Testis (tissue), 3 donors: ENCODE data around the gene RARG. TPM values are rescaled to one million over a fixed set of nuclear protein-coding genes. Genes with fewer than 3 reads are reported as not detected.

Source experiments
- DNase-seq: peaks from one replicate; pipeline ENCODE4 v3.0.0-alpha.2; 2019
- H3K27ac ChIP-seq, 2 donors: fragments of 200-600 bp; sonication (generic); one replicate each; pipeline ENCODE4 v1.5.1; 2019
- H3K27me3 ChIP-seq: fragments of 200-600 bp; sonication (generic); one replicate; pipeline ENCODE4 v1.5.1; 2019
- H3K36me3 ChIP-seq: fragments of 200-600 bp; sonication (generic); one replicate; pipeline ENCODE4 v1.5.1; 2017; ENCODE audit warnings: low read depth; ENCODE audit errors: missing control alignments
- H3K4me1 ChIP-seq: fragments of 200-600 bp; sonication (generic); one replicate; pipeline ENCODE4 v1.5.1; 2019
- H3K4me3 ChIP-seq, 2 donors: fragments of 200-600 bp; sonication (generic); one replicate each; pipeline ENCODE4 v1.5.1; 2017 to 2019
- H3K9me3 ChIP-seq: fragments of 200-600 bp; sonication (generic); one replicate; pipeline ENCODE4 v1.5.1; 2017
- POLR2A ChIP-seq: fragments of 450-650 bp; IDR thresholded peaks from one replicate; pipeline ENCODE4 v1.6.1; 2017; ENCODE audit warnings: antibody characterized with exemption, mild to moderate bottlenecking, moderate library complexity
- WGBS, 2 donors: methylation state at CpG; one replicate each; pipeline ENCODE4 v1.1.5; 2018; 5-methylcytosine and 5-hydroxymethylcytosine counted together
- intact Hi-C: fragments of 100-400 bp; cut with DNase I; formaldehyde crosslinking; loops from one replicate; pipeline ENCODE4 v1.15.1; 2023; ENCODE audit warnings: low total_unique reads
- polyA plus RNA-seq: library from polyadenylated mRNA; stranded (reverse); fragments of 350-450 nt; fragmentation: Illumina TruSeq; extraction: RNeasy Lipid Tissue Mini Kit (QIAGEN cat#74804); gene quantifications from one replicate; pipeline ENCODE4 v1.2.3, GENCODE V29; 2014; ENCODE audit warnings: low read depth, low replicate concordance; ENCODE audit not compliant: insufficient read depth
- total RNA-seq, 2 donors: library from RNA; depleted of rRNA; stranded (reverse); fragments of >200 nt; gene quantifications; one replicate each; pipeline ENCODE4 v1.2.3, GENCODE V29; 2016
- TF ChIP-seq, protein P1 (sequence below), 3 experiments: fragments of 450-650 bp in 2 of 3; fragments of 200-600 bp in 1 of 3; sonication (generic) in 1 of 3; IDR thresholded peaks; one replicate each; pipeline ENCODE4 v1.5.1; 2016 to 2019; ENCODE audit warnings: antibody characterized with exemption in 3 of 3, mild to moderate bottlenecking in 2 of 3, moderate library complexity in 1 of 3

RARG gene
- total and polyA plus RNA-seq, 3 donors from 2014 or later = 12.1 to 13.6 (median 12.5) TPM

DNA sequence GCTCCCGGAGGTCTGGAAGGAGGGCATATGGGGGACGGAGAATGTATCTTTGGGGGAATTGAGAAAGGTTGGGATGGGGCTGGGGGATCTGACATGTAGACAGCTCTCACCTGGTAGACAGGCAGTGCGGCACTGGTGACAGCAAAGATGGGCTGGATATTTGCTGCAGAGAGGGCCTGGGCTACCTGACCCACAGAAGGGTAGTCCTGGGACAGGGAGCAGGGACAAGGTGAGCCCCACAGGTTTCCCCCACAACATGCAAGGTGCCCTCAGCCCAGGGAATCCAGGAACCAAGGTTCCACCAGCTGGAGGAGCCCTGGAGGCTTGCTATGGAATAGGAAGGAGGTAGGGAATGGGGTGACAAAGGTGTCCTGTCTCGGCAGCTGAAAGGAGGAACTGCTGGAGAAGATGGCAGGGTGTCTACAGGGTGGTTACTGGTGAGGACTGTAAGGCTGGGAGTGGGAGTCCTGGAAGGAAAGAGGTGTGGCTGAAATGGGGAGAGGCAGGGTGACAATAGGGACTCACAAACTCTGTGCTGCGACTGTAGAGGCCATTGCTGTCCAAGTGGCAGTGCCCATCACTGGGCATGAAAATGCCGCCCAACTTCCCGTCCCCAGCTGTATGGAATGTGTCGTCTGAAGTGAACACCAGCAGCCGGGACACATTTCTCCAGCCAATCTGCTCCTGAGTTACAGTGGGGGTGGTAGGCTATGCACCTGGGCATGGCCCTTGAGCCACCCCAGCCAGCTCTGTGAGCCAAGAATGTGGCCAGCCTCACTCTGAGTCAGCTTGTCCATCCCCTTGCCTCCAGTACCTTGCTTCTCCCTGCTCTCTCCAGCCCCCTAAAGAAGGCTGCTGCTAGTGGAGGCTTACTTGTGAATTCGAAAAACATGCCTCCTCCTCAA is 36.2 kb downstream of the RARG start:
- DNase-seq = no peak
- WGBS, 2 donors = 87 to 95% methylated on average over 10 of the region's 10 CpGs
- H3K4me1 ChIP-seq = peaks cover 16% of the 10 kb centered on the region
- no peaks in the 10 kb centered on the region for H3K36me3 ChIP-seq
- no peaks in the 10 kb centered on the region for H3K9me3 ChIP-seq
- no peaks in the 10 kb centered on the region for H3K27me3 ChIP-seq
- H3K4me3 ChIP-seq = no peak overlapping the region
- intact Hi-C loops = no loop called here
- H3K27ac ChIP-seq = no peak overlapping the region
- TF ChIP-seq POLR2A = no peak
- TF ChIP-seq, protein P1, sequence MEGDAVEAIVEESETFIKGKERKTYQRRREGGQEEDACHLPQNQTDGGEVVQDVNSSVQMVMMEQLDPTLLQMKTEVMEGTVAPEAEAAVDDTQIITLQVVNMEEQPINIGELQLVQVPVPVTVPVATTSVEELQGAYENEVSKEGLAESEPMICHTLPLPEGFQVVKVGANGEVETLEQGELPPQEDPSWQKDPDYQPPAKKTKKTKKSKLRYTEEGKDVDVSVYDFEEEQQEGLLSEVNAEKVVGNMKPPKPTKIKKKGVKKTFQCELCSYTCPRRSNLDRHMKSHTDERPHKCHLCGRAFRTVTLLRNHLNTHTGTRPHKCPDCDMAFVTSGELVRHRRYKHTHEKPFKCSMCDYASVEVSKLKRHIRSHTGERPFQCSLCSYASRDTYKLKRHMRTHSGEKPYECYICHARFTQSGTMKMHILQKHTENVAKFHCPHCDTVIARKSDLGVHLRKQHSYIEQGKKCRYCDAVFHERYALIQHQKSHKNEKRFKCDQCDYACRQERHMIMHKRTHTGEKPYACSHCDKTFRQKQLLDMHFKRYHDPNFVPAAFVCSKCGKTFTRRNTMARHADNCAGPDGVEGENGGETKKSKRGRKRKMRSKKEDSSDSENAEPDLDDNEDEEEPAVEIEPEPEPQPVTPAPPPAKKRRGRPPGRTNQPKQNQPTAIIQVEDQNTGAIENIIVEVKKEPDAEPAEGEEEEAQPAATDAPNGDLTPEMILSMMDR (IDR thresholded peaks at IDR 0.05) = no peak

DNA sequence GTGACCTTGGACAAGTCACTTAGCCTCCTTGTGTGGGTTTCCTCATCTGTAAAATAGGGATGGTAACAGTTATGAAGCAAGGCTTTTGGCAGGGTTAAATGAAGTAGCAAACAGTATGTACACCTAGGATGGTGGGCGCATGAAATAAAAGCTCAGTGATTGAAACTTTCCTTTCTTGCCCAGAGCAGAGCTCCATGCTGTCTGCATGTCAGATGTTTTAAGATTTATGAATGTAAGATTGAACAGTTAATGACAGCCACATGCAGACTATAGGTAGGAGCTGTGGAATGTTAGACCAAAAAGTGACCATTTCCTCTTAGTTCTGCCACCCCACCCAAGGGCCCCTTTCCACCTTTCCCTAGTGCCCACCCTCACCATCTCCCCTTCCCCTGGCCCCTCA is 37.0 kb downstream of the RARG start:
- Histone ChIP-seq H3K4me1 (peaks cover 21% of the 10 kb centered on the region), H3K4me3 (no peak overlapping the region), H3K27ac (no peak overlapping the region), H3K9me3 (no peaks in the 10 kb centered on the region), H3K36me3 (no peaks in the 10 kb centered on the region), H3K27me3 (no peaks in the 10 kb centered on the region)
- TF ChIP-seq, protein P1 (IDR thresholded peaks at IDR 0.05) = no peak
- no peak for TF ChIP-seq POLR2A
- intact Hi-C loops = no loop called here
- 60 to 76% methylated on average over 1 of the region's 1 CpG for WGBS, 2 donors
- no peak for DNase-seq

DNA sequence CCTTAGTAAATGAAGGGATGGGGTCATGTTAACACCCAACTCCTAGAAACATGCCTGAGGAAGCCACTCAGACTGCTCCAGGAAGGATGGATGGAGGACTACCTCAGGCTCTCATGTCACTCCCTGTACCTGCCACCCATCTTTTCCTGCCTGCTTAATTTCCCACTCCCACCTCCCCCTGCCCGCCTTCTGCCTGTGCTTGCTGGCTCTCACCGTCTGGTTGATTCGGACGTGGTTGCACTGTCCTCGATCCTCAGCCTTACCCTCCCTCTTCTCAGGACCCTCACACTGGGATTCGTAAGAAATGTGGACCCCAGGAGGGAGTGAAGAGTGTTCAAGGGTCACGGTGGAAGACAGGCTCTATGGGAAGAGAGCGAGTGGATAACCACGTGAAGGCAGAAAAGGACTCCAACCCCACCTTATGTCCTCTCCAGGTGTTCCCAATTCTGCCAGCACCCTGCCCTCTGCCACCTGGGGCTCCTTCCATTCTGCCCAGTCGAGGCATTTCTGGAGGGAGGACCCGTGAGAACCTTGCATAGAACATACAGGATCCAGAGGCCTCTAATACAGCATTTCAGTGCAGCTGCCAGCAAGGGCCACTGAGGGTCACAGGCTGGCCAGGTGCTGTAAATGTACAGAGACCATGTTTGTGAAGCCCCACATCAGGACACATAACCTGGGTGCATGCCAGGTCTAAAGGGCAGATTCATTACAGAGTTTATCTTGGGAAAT is 37.9 kb downstream of the RARG start:
- DNase-seq = no peak
- H3K9me3 ChIP-seq = no peaks in the 10 kb centered on the region
- H3K4me3 ChIP-seq = no peak overlapping the region
- H3K4me1 ChIP-seq = peaks cover 23% of the 10 kb centered on the region
- 75 to 77% methylated on average over 11 of the region's 11 CpGs for WGBS, 2 donors
- no peak overlapping the region for H3K27ac ChIP-seq
- intact Hi-C loops = no loop called here
- TF ChIP-seq, protein P1 (IDR thresholded peaks at IDR 0.05) = no peak
- no peak for TF ChIP-seq POLR2A
- no peaks in the 10 kb centered on the region for H3K36me3 ChIP-seq
- H3K27me3 ChIP-seq = no peaks in the 10 kb centered on the region

DNA sequence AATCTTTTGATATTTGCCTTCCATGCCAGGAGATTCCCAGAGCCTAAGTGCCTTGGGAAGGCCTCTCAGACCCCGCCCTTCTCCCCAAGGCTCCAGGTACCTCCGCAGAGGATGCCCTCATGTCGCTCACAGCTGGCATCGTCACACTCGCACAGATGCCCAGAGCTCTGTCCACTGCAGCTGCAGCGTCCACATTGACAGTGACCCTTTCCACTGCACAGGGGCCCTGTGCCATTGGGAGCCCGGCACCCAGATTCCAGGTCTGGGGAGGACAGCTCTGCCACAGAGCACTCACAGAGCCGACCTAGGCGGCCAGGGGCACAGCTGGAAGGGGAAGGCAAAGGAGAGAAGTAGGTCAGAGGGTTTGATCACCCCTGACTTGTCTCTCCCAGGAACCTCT is 39.0 kb downstream of the RARG start:
- Histone ChIP-seq H3K4me1 (peaks cover 20% of the 10 kb centered on the region), H3K27ac (no peak overlapping the region), H3K36me3 (no peaks in the 10 kb centered on the region), H3K27me3 (no peaks in the 10 kb centered on the region), H3K4me3 (no peak overlapping the region), H3K9me3 (no peaks in the 10 kb centered on the region)
- DNase-seq = no peak
- 88 to 90% methylated on average over 8 to 9 of the region's 9 CpGs for WGBS, 2 donors
- intact Hi-C loops = no loop called here
- TF ChIP-seq, protein P1 (IDR thresholded peaks at IDR 0.05) = no peak
- no peak for TF ChIP-seq POLR2A
